D341Med (cell line): Measurements from ENCODE around the gene TGM5.
A peak's percentile ranks its signal among the peaks of the same experiment; 100 is the strongest.
"Not testable (repeated sequence)": the region's sequence is repeated elsewhere in the genome, so short reads cannot be mapped to it uniquely, and the experiment has no call there.

Experiments used
- DNase-seq: peaks from one replicate; pipeline ENCODE4 v3.0.0; 2012; ENCODE audit warnings: low spot score

TGM5 gene

GRCh38 chr15:43244092-43244491 lies 22.6 kb downstream of the TGM5 start:
- no peak for DNase-seq

- no peak for DNase-seq
Observed at GRCh38 chr15:43243020-43243645, 23.6 kb downstream of the TGM5 start.

GRCh38 chr15:43242616-43243015 lies 24.1 kb downstream of the TGM5 start:
- DNase-seq = no peak

- no peak for DNase-seq
Observed at GRCh38 chr15:43241100-43241499, 25.6 kb downstream of the TGM5 start.

GRCh38 chr15:43239732-43240491 lies 26.8 kb downstream of the TGM5 start:
- no peak for DNase-seq

DNA sequence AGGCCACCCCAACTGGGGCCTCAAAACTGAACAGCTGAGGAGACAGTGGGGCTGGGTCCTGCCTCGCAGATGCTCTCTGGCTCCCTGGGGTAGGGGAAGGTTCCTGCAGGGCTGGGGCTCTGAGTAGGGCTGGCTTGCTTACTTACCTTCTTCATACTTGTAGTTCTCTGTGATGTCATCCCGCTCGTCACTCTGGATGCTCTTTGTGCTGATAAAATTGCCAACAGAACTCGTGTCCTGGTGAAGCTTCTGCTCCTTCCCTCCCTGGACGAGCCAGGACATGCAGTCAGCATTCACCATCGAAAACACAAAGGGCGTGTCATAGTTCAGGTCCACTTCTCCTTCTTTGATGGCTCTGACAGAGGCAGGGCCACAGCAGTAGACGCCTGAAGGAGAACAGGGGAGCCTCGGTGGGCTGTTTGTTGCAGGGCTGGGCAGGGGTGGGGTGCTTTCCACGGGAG lies 28.0 kb downstream of the TGM5 start:
- DNase-seq = no peak

DNA sequence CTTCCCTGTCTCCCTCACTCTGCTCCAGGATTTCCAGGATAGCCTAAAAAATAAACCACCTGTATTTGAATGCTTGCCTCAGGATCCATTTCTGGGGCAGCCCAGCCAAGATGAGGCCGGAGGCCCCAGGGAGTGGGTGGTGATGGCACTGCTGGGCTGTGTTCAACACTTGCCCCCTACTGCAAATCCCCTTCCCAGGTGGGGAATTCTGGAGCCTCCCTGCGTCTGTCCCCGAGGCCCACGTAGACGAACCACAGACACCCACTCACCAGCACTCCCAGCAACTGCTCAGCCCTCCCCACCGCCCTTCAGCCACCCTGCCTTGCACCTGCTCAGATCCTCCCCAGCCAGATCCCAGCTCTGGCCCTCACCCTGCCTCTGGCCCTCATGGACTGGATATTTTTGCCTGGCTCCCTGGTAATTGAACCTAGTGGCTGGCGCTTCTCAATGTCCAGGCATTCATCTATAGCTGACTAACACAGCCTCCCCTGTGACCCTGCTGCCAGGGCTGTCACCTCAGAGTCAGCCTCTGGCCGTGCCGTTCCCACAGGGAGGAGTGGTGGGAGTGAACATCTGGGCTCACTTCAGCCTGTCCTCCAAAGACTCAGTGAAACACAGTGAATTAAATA lies 28.8 kb downstream of the TGM5 start:
- DNase-seq = no peak

DNA sequence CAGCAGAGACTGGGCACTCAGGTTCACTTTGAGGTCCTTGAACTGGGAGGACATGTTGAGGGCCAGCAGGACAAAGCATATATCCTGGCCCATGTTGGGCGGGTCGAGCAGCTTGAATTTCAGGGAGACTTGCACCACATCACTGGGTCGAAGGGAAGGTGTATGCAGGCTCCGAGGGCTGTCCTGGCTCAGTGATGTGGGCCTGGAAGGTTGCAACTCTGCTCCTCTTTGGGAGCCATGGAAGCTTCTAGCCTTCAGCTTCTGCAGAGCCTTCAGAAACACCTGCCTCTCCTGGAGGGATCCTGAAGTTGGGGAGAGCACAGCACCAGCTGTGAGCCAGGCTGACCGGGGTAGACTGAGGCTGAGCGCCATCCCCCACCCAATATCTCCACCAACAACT lies 31.2 kb downstream of the TGM5 start:
- DNase-seq = no peak

- DNase-seq = no peak
Observed at GRCh38 chr15:43232289-43232874, 34.3 kb downstream of the TGM5 start.

DNA sequence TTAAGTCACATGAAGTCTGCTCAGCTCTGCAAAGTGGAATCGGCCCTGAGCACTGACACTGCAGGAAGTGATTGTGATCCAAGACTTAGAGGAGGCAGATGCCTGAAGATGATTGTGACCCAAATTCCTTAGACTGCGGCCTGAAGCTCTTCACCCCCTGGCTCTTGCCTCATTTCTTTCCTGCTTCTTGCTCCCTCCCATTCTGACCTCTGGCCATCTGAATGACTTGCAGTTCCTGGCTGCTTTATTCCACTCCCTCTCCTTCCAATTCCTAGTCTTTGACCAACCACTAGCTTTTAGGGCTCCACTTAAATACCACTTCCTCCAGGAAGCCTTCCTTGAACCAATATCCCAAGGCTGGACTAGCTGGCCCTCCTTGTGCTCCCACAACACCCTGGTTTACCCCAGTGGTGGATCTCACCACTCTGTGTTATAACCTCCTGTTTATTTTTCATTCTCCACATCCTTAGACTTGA lies 36.0 kb downstream of the TGM5 start:
- no peak for DNase-seq

- DNase-seq = no peak
Observed at GRCh38 chr15:43229977-43230376, 36.8 kb downstream of the TGM5 start.

- no peak for DNase-seq
Observed at GRCh38 chr15:43226436-43227305, 40.1 kb downstream of the TGM5 start.

- DNase-seq = not testable (repeated sequence)
Observed at GRCh38 chr15:43225950-43226255, 40.8 kb downstream of the TGM5 start.

DNA sequence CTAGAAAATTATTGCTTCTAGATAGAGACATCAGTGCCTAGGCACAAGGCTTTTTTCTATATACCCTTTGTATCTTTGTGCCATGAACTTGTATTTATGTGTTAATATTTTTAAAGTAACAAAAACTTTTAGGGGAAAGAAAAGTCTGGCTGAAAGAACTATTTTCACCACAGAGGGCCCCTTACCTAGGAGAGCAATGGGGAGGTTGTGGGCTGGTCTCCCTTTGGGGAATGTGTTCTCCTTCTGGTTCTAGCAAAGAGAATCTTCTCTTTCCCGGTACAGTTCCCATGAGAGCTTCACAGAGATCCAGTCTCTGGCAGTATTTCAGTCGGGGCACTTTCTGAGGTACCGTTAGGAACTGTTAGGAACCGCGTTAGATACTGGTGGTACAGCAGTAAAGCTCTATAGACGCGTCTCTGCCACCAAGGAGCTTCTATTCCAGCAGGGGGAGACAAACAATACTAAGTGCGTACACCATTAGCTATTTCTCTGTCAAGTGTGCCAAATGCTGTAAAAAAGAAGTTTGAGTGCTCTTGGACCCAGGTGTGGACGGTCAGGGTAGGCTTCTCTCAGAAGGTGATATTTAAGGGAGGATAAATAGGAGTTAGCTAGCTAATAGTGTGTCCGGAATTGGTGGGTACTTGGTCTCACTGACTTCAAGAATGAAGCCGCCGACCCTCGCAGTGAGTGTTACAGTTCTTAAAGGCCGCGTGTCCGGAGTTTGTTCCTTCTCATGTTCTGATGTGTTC lies 41.4 kb downstream of the TGM5 start:
- peak; percentile 63 for DNase-seq

GRCh38 chr15:43221422-43221821 lies 45.3 kb downstream of the TGM5 start:
- DNase-seq = no peak

- DNase-seq = no peak
Observed at GRCh38 chr15:43220991-43221403, 45.7 kb downstream of the TGM5 start, which contains the start of gene EPB42. Gene EPB42, minus strand, starts transcription at chr15:43221018. Its CDS starts 193 bp downstream, at chr15:43220825.

DNA sequence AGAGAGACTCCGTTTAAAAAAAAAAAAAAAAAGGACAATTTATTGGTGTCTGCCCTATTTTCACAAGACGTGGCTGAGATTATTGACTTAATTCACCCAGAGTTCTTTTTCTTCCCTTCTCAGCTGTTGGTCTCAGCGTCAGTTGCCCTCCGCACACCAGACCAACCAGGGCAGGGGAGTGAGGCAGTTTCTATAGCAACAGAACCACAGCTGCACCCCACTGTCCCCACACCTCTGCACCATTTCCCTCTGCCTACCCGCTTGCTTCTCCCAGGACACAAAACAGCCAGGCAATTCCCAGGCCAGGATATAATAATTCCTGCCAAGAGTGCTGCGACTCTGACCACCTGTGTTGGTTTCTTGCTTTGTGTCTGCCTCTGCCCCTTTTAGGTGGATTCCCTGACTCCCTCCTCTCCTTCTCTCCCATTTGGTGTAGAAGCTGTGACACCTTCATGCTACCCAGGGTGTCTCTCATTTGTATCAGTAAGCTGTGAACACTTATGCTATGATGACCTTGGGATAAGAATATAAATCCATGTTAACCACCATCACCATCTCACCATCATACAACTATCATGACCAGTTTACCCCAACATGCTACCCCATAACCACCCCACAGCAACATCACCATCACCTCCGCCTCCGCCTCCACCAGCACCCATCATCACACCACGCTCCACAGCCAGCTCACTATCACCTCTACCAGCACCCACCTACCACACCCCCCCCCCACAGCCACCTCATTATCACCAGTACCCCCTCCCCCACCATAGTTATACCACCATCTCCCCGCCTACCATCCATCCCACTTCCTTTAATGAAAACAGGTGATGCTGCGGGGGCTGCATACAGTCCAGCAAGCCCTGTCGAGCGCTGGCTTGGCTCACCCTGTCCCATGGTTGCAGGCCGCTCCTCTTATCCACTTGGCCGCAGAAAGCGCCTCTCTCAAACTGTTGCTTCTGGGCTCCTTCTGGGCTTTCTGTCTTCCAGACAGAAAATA lies 46.5 kb downstream of the TGM5 start:
- DNase-seq = no peak

GRCh38 chr15:43218908-43219706 lies 47.6 kb downstream of the TGM5 start:
- DNase-seq = no peak

GRCh38 chr15:43215961-43216360 lies 50.8 kb downstream of the TGM5 start:
- no peak for DNase-seq
